Raji (cell line): ENCODE results near the gene NEO1.

Experiments used
- POLR2A ChIP-seq: IDR thresholded peaks from 2 replicates; pipeline ENCODE4 v1.6.1; 2011; ENCODE audit warnings: low read depth, low read length, control low read depth; ENCODE audit not compliant: insufficient read depth

NEO1 gene

DNA sequence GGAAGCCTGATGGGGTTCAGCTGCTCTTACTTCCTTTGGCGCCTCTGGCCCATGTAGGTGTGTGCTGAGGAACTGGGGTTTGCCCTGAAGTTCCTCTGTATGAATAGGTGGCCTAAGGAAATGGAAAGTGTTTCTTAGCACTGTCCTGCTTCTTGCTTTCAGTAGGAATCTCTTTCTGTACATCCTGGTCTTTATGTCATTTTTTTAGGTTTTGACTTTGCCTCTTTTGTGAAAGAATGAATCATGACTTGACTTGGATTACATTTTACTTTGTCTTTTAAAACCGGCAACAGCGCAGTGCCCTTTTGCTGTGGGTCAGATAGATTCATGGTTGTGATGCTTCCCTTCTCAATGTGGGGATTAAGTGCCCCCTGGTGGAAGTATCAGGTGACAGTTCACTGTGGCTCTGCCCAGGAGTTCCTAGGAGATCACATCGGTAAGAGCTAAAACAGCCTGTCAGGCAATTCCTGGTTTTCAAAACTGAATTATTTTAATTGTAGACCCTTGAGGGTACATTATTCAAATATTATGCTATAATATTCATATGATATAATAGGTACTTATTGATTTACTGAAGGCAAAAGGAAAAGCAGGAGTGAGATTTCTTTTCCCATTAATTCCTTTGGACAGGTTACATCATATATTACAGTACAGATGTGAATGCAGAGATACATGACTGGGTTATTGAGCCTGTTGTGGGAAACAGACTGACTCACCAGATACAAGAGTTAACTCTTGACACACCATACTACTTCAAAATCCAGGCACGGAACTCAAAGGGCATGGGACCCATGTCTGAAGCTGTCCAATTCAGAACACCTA, 221.1 kb downstream of the NEO1 start:
- no peak for TF ChIP-seq POLR2A

- no peak for TF ChIP-seq POLR2A
Measured at GRCh38 chr15:73275862-73276261, 223.6 kb downstream of the NEO1 start.

DNA sequence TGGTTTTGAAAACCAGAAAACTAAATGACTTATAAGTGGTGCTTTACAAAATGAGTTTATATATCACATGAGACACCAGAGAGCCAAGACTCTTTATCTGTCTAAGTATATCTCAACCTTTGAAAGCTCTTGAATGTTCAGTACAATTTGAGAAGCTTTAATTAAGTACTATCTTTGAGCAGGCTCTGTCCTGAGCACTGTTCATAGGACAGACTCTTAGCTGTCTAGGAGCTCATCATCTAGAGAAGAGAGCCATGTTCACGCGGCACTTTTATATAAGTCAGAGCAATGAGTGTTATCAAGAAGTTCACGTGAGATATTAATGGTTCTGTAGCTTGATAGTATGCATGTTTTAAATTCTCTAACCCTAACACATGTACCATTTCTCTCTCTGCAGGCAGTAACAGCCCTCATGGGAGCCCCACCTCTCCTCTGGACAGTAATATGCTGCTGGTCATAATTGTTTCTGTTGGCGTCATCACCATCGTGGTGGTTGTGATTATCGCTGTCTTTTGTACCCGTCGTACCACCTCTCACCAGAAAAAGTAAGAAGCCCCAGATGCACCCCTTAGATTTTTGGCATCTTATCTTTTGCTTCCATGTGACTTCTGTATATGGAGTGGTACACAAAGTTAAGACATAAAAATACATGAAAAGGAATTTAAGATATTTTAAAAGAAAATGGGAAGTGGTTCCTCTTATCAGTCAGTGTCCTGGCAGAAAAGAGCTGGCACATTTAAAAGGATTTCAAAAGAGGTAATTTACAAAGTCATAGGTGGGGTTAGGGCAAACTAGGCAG, 230.5 kb downstream of the NEO1 start:
- no peak for TF ChIP-seq POLR2A

GRCh38 chr15:73283366-73283962, 231.2 kb downstream of the NEO1 start:
- TF ChIP-seq POLR2A: no peak

GRCh38 chr15:73284090-73284716, 231.9 kb downstream of the NEO1 start:
- TF ChIP-seq POLR2A: no peak

DNA sequence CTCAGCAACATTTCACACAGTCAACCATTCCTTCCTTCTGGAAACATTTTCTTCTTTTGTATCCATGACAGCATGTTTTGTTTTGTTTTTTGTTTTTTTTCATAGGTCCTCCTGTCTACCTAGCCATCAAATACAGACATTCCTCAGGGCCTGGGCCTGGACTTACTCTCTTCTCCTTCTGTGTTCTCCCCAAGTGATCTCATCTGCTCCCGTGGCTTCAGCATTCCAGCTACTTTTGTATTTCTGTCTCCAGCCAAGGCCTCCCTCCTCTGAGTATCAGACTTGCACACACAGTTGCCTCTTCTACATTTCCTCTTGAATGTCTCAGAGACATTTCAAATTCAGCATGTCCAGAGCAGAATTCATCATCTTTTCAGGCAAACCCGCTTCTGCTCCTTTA, 234.0 kb downstream of the NEO1 start:
- TF ChIP-seq POLR2A: no peak

DNA sequence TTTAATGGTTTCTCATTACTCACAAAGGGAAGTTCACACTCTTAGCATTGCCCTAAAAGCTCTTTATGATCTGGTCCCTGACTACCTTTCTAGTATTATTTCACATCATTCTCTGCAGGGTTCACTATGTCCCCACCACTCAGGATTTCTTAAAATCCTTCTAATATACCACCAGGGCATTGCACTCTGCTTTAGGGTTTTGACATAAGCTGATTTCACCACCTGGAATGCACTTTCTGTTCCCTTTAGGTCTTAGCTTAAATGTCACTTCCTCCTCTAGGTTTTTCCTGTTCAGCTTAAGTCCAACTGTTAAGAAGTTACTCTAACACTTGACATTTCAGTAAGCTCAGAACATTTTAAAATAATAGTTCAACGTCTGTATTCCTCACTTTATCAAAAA, 234.8 kb downstream of the NEO1 start:
- no peak for TF ChIP-seq POLR2A

DNA sequence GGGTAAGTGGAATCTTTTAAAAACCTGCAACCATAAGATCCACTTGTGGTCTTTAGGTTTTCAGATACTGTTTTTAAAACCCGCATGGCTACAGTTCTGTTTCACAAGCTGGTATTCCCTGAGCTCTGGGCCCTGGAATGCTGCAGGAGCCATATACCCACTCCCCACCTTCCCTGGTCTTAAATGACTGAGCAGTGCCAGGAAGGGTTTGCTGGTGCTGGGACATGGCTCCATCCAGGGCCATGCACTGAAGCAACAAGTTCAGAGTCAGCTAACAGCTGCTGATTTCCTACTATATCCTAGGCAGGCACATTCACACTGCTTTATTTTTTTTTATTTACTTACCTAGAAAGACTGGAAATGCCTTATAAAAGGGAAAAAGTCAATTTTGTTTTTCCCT, 239.2 kb downstream of the NEO1 start:
- TF ChIP-seq POLR2A: no peak

GRCh38 chr15:73293773-73294172, 241.5 kb downstream of the NEO1 start:
- no peak for TF ChIP-seq POLR2A

- no peak for TF ChIP-seq POLR2A
Measured at GRCh38 chr15:73295630-73296286, 243.5 kb downstream of the NEO1 start.

GRCh38 chr15:73296609-73297353, 244.5 kb downstream of the NEO1 start:
- TF ChIP-seq POLR2A: no peak

- no peak for TF ChIP-seq POLR2A
Measured at GRCh38 chr15:73298522-73299245, 246.4 kb downstream of the NEO1 start.

GRCh38 chr15:73303636-73304035, 251.4 kb downstream of the NEO1 start:
- TF ChIP-seq POLR2A: no peak
